Stimulated activated CD4-positive, alpha-beta T cell treated with anti-CD3 and anti-CD28 coated beads, Interleukin-4, amount 100 ng/mL, for 24 hours (primary cell): ENCODE measurements around the gene STX11.
"Not testable (repeated sequence)": the region's sequence is repeated elsewhere in the genome, so short reads cannot be mapped to it uniquely, and the experiment has no call there.

Experiments used
- DNase-seq: peaks from one replicate; pipeline ENCODE4 v3.0.0-alpha.2; 2020

Gene STX11

DNA sequence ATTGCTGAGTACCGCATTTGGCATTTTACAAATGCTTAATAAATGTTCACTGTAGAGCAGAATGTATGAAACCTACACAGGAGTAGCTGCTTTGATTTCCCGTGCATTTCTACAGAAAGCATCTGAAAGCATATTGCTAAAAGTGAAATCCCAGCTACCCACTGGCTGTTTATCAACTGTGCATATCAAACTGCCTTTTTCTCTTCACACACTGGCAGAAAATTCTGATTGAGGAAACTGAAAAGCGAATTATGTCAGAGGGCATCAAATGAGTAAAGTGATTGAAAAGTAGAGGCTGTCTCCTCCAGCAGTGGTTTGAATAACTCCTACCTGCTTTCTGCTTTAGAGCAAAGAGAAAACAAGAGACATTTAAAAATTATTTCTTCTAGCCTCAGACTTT is 28.0 kb downstream of the STX11 start:
- DNase-seq, result peak; percentile 18

GRCh38 chr6:144179237-144179636 is 28.9 kb downstream of the STX11 start:
- DNase-seq, result no peak

- DNase-seq, result no peak
These were observed 29.5 kb downstream of the STX11 start for GRCh38 chr6:144179828-144180227.

GRCh38 chr6:144180354-144180753 is 30.0 kb downstream of the STX11 start:
- DNase-seq, result not testable (repeated sequence)

GRCh38 chr6:144181639-144182038 is 31.3 kb downstream of the STX11 start:
- no peak for DNase-seq

- DNase-seq, result not testable (repeated sequence)
These were observed 33.9 kb downstream of the STX11 start for GRCh38 chr6:144184186-144184585.

- DNase-seq, result no peak
These were observed 35.0 kb downstream of the STX11 start for GRCh38 chr6:144185133-144185836.

DNA sequence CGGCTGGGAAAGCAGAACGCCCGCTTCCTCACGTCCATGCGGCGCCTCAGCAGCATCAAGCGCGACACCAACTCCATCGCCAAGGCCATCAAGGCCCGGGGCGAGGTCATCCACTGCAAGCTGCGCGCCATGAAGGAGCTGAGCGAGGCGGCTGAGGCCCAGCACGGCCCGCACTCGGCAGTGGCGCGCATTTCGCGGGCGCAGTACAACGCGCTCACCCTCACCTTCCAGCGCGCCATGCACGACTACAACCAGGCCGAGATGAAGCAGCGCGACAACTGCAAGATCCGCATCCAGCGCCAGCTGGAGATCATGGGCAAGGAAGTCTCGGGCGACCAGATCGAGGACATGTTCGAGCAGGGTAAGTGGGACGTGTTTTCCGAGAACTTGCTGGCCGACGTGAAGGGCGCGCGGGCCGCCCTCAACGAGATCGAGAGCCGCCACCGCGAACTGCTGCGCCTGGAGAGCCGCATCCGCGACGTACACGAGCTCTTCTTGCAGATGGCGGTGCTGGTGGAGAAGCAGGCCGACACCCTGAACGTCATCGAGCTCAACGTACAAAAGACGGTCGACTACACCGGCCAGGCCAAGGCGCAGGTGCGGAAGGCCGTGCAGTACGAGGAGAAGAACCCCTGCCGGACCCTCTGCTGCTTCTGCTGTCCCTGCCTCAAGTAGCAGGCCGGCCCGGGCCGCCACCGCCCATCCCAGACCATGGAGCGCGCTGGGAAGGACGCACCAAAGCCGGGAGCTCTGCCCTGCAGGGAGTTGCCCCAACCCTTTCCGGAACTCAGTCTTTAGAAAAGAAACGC is 36.7 kb downstream of the STX11 start:
- no peak for DNase-seq

DNA sequence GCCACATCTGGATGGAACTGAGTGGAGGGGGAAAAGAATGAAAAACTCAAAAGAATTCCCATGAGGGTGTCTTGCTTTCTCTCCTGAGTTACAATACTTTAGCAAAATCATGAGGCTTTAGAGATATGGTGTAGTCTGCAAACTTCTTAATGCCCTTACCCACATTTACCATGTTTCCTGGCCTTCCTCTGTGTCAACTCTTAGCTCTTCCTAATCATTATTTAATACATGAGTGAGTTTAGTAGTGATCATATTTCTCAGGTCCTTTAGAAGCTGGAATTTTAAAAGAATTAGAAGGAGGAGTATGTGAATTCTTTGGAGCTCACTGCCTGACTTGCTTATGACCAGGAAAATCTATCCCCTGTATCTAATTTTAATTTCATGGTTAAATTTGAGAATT is 39.0 kb downstream of the STX11 start:
- no peak for DNase-seq

DNA sequence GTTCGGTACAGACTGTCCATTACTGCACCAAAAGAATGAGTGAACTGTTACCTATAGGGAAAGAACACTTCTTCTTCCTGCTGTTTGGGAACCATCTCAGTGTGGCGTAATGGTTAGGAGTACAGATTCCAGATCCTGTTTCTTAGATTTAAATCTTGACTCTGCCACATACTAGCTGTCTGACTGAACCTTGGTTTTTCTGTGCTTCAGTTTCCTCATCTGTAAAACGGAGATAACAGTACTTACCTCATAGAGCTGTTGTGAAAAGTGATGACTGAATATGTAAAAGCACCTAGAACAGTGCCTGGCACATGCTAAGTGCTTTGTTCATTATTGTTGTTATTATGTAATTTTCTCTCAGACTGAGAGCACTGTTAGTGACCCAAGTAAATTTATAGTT is 39.8 kb downstream of the STX11 start:
- DNase-seq, result no peak

DNA sequence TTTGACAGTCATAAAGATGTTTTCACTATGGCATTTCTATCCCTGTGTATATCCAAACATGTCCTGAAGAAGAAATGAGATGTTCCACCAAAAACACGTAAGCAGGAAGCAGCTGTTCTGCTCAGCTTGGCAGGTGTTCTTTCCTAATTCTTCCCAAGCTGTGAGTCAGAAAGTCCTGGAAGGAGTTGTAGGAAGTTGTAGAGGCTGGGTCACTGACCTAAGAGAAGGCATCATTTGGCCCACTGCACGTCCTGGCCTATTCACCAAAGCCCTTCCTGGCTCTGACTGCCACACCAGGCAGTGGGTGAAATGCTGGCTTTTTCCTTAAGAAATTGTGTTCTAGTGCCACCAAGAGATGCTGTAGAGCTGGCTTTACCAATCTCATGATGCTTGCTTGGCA is 40.3 kb downstream of the STX11 start:
- no peak for DNase-seq

DNA sequence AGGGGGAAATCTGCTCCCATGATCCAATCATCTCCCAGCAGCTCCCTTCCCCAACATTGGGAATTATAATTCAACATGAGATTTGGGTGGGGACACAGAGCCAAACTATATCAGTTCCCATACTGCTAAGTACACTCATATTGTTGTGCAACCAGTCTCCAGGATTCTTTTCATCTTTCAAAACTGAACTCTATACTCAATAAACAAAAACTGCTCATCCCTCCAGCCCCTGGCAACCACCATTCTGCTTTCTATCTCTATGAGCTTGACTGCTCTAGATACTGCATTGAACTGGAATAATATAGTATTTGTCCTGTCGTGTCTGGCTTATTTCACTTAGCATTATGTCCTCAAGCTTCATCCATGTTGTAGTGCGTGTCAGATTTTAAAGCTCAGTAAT is 42.9 kb downstream of the STX11 start:
- no peak for DNase-seq

- no peak for DNase-seq
These were observed 44.0 kb downstream of the STX11 start for GRCh38 chr6:144194293-144194810.

- no peak for DNase-seq
These were observed 45.5 kb downstream of the STX11 start for GRCh38 chr6:144195671-144196270.

DNA sequence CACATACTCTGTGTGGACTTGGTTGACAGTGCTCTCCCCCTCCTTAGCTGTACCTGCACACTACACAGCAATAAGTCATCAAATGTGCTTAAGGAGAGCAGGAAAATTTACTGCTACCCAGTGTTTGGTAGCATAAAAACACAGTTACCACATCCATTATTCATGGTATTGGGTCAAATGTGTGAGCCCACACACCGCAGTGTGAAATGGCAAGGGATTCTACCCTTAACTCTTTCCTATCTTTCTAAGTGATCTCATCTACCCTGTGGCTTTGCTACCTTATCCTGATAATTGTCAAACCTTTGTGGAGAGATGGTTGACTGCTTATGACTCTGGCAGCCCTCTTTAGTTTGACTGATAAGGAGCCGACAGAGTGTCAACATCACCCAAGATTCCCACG is 47.6 kb downstream of the STX11 start:
- no peak for DNase-seq

- no peak for DNase-seq
These were observed 52.7 kb downstream of the STX11 start for GRCh38 chr6:144202879-144203468.

GRCh38 chr6:144211160-144211559 is 60.8 kb downstream of the STX11 start:
- DNase-seq, result no peak

GRCh38 chr6:144213315-144213714 is 63.0 kb downstream of the STX11 start:
- DNase-seq, result no peak

GRCh38 chr6:144214029-144214428 is 63.7 kb downstream of the STX11 start:
- no peak for DNase-seq

DNA sequence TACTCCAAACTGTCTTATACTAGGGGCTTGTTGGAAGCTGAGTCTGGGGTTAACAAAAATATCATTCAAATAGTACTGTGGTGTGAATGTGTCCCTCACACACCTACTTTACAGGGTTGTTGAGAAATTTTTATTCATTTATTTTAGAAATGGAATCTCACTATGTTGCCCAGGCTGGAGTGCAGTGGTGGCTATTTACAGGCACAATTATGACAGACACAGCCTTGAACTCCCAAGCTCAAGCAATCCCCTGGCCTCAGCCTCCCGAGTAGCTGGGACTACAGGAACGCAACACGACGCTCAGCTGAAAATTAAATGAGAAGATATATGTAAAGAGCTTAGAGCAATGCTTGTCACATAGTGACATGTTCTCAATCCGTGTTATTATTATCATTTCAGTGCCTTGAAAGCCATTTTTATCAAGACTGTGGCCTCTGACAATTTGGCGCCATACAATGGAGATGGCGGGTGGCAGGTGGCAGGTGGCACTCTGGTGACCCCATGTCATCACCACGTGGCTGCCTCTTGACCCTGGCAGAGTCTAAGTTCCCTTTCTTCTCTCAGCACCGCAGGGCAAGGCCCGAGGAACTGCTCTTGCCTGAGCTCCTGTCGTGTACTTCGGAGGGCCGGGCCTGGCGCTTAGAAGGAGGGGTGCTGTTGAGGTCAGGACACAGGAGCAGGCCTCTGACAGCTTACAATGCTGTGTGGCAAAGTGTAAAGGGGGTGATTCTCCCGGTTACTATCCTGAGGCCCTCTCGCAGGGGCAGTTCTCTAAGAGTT is 64.5 kb downstream of the STX11 start:
- no peak for DNase-seq

GRCh38 chr6:144215402-144215931 is 65.2 kb downstream of the STX11 start:
- peak; percentile 20 for DNase-seq
